Smooth muscle cell of bladder (primary cell): ENCODE results near the gene COX7C. TPM values are rescaled to one million over a fixed set of nuclear protein-coding genes. Genes with fewer than 3 reads are reported as not detected.

ENCODE experiments used
- total RNA-seq: library from RNA; depleted of rRNA; stranded (reverse); fragments of >200 nt; gene quantifications from 2 replicates; pipeline ENCODE4 v1.2.3, GENCODE V29; 2014

The COX7C gene
- total RNA-seq, result 226 and 241 TPM in 2 replicates

DNA sequence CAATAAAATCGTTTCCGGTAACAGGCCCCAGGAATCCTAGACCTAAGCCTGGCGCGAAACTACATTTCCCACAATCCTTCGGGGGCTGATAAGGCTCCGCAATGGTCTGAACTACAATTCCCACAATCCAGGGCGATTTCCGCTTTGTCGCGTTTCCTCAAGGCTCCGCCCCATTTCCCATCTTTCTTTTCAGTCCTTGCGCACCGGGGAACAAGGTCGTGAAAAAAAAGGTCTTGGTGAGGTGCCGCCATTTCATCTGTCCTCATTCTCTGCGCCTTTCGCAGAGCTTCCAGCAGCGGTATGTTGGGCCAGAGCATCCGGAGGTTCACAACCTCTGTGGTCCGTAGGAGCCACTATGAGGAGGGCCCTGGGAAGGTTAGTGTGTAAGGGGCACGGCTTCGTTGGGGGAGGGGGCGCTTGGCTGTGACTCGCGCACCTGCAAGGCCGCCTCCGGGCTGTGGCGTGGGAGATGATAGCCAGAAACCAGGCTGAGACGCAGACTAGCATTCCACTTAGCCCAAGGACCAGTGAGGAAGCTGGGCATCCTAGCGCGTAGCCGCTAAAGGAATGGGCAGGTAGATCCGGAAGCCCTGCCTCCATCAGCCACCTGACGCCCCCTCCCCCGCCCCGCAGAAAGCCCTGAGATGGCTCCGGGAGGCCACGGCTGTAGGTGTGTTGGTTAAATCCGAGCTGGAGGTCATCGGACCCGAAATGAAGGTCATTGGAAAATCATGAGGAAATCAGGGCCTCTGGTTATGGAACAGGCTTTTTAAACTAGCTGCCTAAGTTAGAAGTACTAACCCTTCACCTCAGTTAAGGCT is at the start of gene COX7C:
TSS of gene COX7C (plus strand) at position 186 of the 821 bp plus-strand sequence. CDS start at position 301, 115 bp downstream.

